Progenitor cell of endocrine pancreas (in vitro differentiated cells): Measurements from ENCODE around the gene AMTN. TPM values are rescaled to one million over a fixed set of nuclear protein-coding genes. Genes with fewer than 3 reads are reported as not detected.

Experiments
- DNase-seq: peaks from one replicate; pipeline ENCODE4 v3.0.0; 2021; ENCODE audit warnings: low spot score; ENCODE audit not compliant: unreplicated experiment
- H3K27ac Mint-ChIP-seq: 2 replicates; pipeline ENCODE4 v1.8.0; 2021; ENCODE audit warnings: mild to moderate bottlenecking, moderate library complexity, mixed read lengths
- H3K27me3 Mint-ChIP-seq: 2 replicates; pipeline ENCODE4 v1.8.0; 2021; ENCODE audit warnings: mixed read lengths
- H3K36me3 Mint-ChIP-seq: 2 replicates; pipeline ENCODE4 v1.8.0; 2022; ENCODE audit warnings: mixed read lengths; ENCODE audit not compliant: insufficient read depth
- H3K4me1 Mint-ChIP-seq: 2 replicates; pipeline ENCODE4 v1.8.0; 2021; ENCODE audit warnings: low read depth, mixed read lengths
- H3K4me3 Mint-ChIP-seq: 2 replicates; pipeline ENCODE4 v1.8.0; 2021; ENCODE audit warnings: low read depth, mild to moderate bottlenecking, moderate library complexity, mixed read lengths
- H3K9me3 Mint-ChIP-seq: 2 replicates; pipeline ENCODE4 v1.8.0; 2021; ENCODE audit warnings: low read depth, mixed read lengths
- total RNA-seq: library from RNA; stranded (reverse); gene quantifications from 2 replicates; pipeline ENCODE4 v1.2.1, GENCODE V29; 2021
- TF ChIP-seq, protein P1 (sequence below): fragments of 200-600 bp; sonication (generic); IDR thresholded peaks from one replicate; pipeline ENCODE4 v1.5.0; 2021; ENCODE audit warnings: antibody characterized with exemption, mild to moderate bottlenecking; ENCODE audit not compliant: unreplicated experiment

AMTN gene
- total RNA-seq, 1 donor from 2014 or later, result not detected

DNA sequence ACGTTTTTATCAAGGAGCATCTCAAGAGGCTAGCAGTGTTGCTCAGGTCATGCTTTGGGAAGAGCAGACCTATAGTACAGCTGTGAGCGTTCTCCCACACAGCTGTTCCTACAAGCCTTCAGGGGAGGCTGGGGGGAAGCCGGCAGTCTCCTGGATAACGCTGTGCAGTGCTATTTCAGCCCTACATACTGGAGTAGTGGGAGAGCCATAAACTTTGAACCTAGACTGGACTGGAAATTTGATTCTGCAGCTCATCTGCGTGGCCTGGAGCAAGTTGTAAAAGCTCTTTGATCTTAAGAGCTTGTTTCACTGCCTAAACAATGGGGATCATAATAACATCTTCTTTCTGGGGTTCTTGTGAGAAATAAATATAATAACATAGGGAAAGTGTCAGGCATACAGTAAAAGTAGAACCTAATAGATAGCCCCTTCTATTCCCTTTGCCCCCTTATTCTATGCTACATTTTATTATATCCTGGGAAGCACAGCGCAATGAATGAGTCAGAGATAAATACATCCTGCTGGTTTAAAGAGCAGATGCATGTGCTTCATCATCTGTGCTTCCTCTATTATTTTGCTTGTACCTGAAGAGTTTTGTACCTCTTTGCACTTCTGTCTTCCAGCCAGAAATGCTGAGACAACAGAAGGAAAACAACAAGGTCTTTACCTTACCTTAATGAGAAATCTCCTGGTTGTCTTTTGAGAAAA is 59.0 kb downstream of the AMTN start:
- TF ChIP-seq, protein P1, sequence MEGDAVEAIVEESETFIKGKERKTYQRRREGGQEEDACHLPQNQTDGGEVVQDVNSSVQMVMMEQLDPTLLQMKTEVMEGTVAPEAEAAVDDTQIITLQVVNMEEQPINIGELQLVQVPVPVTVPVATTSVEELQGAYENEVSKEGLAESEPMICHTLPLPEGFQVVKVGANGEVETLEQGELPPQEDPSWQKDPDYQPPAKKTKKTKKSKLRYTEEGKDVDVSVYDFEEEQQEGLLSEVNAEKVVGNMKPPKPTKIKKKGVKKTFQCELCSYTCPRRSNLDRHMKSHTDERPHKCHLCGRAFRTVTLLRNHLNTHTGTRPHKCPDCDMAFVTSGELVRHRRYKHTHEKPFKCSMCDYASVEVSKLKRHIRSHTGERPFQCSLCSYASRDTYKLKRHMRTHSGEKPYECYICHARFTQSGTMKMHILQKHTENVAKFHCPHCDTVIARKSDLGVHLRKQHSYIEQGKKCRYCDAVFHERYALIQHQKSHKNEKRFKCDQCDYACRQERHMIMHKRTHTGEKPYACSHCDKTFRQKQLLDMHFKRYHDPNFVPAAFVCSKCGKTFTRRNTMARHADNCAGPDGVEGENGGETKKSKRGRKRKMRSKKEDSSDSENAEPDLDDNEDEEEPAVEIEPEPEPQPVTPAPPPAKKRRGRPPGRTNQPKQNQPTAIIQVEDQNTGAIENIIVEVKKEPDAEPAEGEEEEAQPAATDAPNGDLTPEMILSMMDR, result no peak
- Mint-ChIP-seq H3K36me3 (no peaks in the 10 kb centered on the region), H3K4me3 (no peak overlapping the region), H3K27me3 (no peaks in the 10 kb centered on the region), H3K4me1 (peaks cover 2% of the 10 kb centered on the region), H3K27ac (no peak overlapping the region), H3K9me3 (peaks cover 15% of the 10 kb centered on the region)
- no peak for DNase-seq

GRCh38 chr4:70581980-70582379 is 63.6 kb downstream of the AMTN start:
- Mint-ChIP-seq H3K27me3 (no peaks in the 10 kb centered on the region), H3K27ac (no peak overlapping the region), H3K9me3 (peaks cover 15% of the 10 kb centered on the region), H3K4me1 (peaks cover 4% of the 10 kb centered on the region), H3K36me3 (no peaks in the 10 kb centered on the region), H3K4me3 (no peak overlapping the region)
- no peak for DNase-seq
- TF ChIP-seq, protein P1, result no peak

Other genes starting within 250 kb of the AMTN start
- not detected in 2 replicates for gene CABS1, start 183.6 kb upstream of the AMTN start, total RNA-seq
- not detected in 2 replicates for gene SMR3A, start 157.8 kb upstream of the AMTN start, total RNA-seq
- gene SMR3B, start 135.4 kb upstream of the AMTN start, total RNA-seq, result not detected in 2 replicates
- gene OPRPN, start 120.6 kb upstream of the AMTN start, total RNA-seq, result not detected in 2 replicates
- not detected in 2 replicates for gene MUC7, start 46.4 kb upstream of the AMTN start, total RNA-seq
- not detected in 2 replicates for gene AMBN, start 73.7 kb downstream of the AMTN start, total RNA-seq
- gene ENAM, start 110.2 kb downstream of the AMTN start, total RNA-seq, result 0.05 and 0.09 TPM in 2 replicates
- not detected in 2 replicates for gene JCHAIN, start 147.9 kb downstream of the AMTN start, total RNA-seq
- 25.5 and 27.7 TPM in 2 replicates for gene UTP3, start 170.0 kb downstream of the AMTN start, total RNA-seq
- 103 TPM in 2 replicates for gene RUFY3, start 203.4 kb downstream of the AMTN start, total RNA-seq